Stimulated activated effector memory CD8-positive, alpha-beta T cell treated with anti-CD3 and anti-CD28 coated beads, Interleukin-12 subunit alpha, Interleukin-12 subunit beta, amount 100 ng/mL, for 72 hours (primary cell): ENCODE results near the gene TNFAIP8L3.
"Not testable (repeated sequence)": the region's sequence is repeated elsewhere in the genome, so short reads cannot be mapped to it uniquely, and the experiment has no call there.

ENCODE experiments used
- ATAC-seq: fragments of 150-1000 bp; cut with Tn5 transposase; 2 replicates; pipeline ENCODE4 v1.10.0; 2021
- DNase-seq, 2 donors: peaks; one replicate each; pipeline ENCODE4 v3.0.0; 2021 to 2022; ENCODE audit warnings: low spot score in 2 of 2
- H3K27ac Mint-ChIP-seq: one replicate; pipeline ENCODE4 v1.8.0; 2022; ENCODE audit warnings: mild to moderate bottlenecking, mixed read lengths
- H3K36me3 Mint-ChIP-seq: one replicate; pipeline ENCODE4 v1.8.0; 2022; ENCODE audit warnings: mild to moderate bottlenecking, mixed read lengths
- H3K4me1 Mint-ChIP-seq: one replicate; pipeline ENCODE4 v1.8.0; 2022; ENCODE audit warnings: mixed read lengths
- H3K4me3 Mint-ChIP-seq: one replicate; pipeline ENCODE4 v1.8.0; 2022; ENCODE audit warnings: mild to moderate bottlenecking, mixed read lengths
- H3K9me3 Mint-ChIP-seq: one replicate; pipeline ENCODE4 v1.8.0; 2022; ENCODE audit warnings: mixed read lengths

TNFAIP8L3 gene

DNA sequence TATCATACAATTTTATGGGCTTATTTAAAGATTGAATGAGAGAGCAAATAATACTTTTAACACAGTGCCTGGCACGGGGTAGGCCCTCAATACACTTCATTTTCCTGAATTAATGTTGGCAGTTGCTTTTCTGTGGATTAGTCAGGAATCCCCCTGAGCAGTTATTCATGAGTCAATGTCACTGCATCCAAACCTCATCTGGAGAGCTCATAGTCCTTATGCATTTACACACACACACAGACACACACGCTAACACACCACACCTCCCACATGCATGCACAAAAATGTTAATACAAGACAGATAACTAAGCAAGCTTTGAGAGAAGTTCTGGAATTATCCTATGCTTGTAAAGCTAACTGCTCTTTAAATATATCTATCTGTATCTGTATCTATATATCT, 34.0 kb upstream of the TNFAIP8L3 start:
- no peaks in the 10 kb centered on the region for H3K4me1 Mint-ChIP-seq
- no peak overlapping the region for H3K27ac Mint-ChIP-seq
- no peak overlapping the region for H3K4me3 Mint-ChIP-seq
- ATAC-seq (no peak), DNase-seq (no peak)
- H3K9me3 Mint-ChIP-seq, result no peaks in the 10 kb centered on the region
- no peaks in the 10 kb centered on the region for H3K36me3 Mint-ChIP-seq

DNA sequence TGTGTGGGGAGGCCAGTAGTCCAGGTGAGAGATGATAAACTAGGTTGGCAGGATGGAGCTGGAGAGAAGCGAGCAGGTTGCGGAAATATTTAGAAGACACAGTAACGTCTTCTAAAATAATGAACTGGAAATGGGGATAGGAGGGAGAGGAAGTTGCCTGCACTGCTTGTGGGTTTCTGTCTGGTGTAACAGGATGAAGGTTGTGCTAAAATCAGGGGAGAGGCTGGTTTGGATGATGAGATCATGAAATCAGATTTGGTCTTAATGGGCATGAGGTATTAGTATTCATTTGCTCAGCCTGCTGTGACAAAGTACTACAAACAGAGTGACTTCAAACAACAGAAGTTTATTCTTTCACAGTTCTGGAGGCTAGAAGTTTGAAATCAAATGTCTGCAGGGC, 32.1 kb upstream of the TNFAIP8L3 start:
- Mint-ChIP-seq H3K9me3 (no peaks in the 10 kb centered on the region), H3K27ac (no peak overlapping the region), H3K4me1 (no peaks in the 10 kb centered on the region), H3K36me3 (no peaks in the 10 kb centered on the region), H3K4me3 (no peak overlapping the region)
- no peak for DNase-seq
- ATAC-seq, result no peak

DNA sequence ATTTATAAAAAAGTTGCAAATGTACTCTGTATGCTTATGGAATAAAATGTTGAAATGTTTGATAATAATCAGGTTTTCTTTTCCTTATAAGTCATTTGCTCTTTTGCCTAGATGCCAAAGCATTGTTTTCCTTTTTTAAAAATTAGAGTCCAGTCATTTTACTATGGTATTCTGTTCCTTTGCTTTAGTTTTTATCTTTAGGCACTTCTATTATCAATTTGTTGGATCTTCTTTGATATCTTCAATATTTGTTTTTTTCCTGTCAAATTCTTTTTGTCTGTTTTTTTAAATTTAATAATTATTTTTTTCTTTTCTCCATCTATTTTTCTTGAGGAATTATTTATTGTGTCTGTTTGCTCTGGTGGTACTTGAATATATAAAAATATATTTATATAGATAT, 28.3 kb upstream of the TNFAIP8L3 start:
- H3K36me3 Mint-ChIP-seq, H3K9me3 Mint-ChIP-seq, ATAC-seq, H3K27ac Mint-ChIP-seq, H3K4me3 Mint-ChIP-seq, H3K4me1 Mint-ChIP-seq, DNase-seq: not testable (repeated sequence)

DNA sequence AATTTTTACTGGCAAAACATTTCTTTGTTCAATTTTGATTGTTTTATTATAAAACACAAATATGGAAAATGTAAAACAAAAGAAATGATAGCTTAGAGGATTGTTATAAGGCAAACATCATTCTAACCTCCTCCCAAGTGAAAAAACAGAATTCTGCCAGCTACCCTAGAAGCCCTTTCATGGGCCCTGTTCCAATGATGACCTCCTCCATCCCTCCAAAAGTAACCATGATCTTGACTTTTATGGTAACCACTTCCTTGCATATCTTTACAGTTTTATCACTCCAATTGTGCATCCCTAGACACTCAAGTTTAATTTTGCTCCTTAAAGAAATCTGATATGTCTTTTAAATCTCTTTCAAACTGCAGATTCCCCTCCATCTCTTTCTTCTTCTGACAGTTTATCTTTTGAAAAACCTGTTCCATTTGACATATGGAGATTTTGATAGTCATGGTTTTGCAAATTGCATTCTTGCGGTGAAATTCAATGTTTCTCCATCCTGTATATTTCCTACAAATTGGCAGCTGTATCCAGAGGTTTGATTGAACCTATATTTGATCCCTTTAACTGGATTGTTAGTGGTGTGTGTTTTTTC, 27.0 kb upstream of the TNFAIP8L3 start:
- H3K27ac Mint-ChIP-seq, result no peak overlapping the region
- no peaks in the 10 kb centered on the region for H3K4me1 Mint-ChIP-seq
- no peak for ATAC-seq
- H3K36me3 Mint-ChIP-seq, result no peaks in the 10 kb centered on the region
- peaks cover 3% of the 10 kb centered on the region for H3K9me3 Mint-ChIP-seq
- no peak overlapping the region for H3K4me3 Mint-ChIP-seq
- no peak for DNase-seq

DNA sequence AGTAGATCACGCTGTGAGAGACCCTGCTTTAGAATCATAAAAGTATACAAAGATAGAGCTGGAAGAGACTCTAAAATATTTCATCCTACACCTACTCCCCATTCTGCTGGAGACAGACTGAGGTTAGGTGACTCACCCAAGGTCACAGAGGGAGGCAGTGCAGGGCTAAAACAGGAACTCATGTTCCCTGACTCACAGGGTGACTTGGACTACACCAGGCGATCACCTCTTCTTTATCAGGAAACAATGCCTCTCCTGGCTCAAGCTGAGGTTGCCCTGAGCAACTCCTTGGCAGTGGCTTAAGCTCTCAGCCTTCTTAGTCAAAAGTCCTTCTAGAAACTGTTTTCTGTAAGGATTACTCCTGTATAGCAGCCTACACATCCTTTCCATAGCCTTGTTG, 26.4 kb upstream of the TNFAIP8L3 start:
- H3K9me3 Mint-ChIP-seq, result peaks cover 3% of the 10 kb centered on the region
- ATAC-seq, result peak; percentile 86
- no peak for DNase-seq

DNA sequence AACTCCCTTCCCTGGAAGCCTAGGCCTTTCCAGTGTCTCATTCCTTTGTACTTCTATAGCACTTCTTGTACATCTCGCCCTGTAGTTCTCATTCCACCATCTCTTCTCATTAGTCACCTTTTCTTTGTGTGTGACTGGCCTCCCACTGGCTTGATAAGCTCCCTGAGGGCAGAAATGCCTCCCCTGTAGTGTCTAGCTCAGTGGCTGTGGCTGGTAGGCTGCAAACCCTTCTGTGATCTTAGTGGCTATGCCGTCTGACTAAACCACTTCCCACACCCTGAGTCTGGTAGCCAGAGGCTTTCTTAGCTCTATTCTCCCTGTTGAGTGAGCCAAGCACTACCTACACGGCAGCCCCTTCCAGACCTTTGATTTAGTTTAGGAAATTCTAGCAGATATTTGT, 24.4 kb upstream of the TNFAIP8L3 start:
- ATAC-seq, result no peak
- no peak for DNase-seq
- Mint-ChIP-seq H3K36me3 (no peaks in the 10 kb centered on the region), H3K27ac (no peak overlapping the region), H3K9me3 (peaks cover 3% of the 10 kb centered on the region), H3K4me1 (no peaks in the 10 kb centered on the region), H3K4me3 (no peak overlapping the region)

More for the DNA sequence above, 26.4 kb upstream of the TNFAIP8L3 start:
- H3K4me3 Mint-ChIP-seq, result no peak overlapping the region
- H3K4me1 Mint-ChIP-seq, result no peaks in the 10 kb centered on the region
- H3K27ac Mint-ChIP-seq, result no peak overlapping the region
- H3K36me3 Mint-ChIP-seq, result no peaks in the 10 kb centered on the region

DNA sequence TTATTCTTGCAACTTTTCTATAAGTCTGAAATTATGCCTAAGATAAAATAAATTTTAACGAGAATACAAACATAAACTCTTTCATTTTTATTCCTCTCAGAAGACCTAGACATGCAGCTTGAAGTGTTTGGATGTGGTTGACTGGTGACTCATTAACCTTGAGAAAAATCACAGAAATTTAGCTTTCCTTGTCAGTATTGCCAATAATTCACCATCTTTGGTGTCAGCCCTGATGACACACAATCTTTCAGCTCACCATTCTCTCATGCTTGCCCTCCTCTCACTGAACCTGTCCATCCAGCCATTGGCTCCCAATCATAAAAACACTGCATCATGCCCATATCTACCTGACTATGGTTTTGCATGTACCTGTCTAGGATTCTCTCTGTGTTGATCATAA, 22.6 kb upstream of the TNFAIP8L3 start:
- peaks cover 3% of the 10 kb centered on the region for H3K9me3 Mint-ChIP-seq
- no peak overlapping the region for H3K27ac Mint-ChIP-seq
- no peaks in the 10 kb centered on the region for H3K36me3 Mint-ChIP-seq
- no peak overlapping the region for H3K4me3 Mint-ChIP-seq
- no peak for ATAC-seq
- no peaks in the 10 kb centered on the region for H3K4me1 Mint-ChIP-seq
- DNase-seq, result no peak

DNA sequence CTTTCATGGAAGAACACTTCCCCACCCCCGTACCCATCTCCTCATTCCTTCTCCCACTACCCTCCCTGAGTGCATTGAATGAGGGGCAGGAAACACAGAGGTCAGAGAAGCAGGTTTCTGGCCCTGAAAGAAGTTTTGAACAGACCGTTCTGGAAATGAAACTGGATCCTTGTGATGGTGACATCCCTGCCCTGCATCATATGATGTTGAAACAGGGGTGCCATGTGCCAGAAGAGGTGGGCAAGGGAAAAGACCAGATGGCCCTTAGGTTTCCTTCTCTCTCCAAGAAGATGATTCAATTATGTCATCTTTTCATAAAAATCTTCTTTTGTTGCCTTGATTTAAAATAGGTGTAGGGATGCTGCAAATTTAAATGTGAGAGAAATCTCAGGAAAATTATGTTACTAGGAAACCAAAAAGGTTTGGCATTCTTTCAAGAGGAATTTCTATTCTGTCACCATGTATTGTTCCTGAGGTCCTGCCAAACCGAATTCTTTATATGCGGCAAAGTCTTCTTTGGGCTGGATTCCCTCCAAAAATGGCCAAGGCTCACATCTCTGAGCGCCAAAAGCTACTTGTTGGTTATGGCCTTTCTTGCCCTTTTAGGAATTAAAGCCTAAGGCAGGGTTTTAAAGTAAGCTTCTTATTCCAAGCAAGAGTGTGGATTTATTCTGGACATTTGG, 19.9 kb upstream of the TNFAIP8L3 start:
- DNase-seq (no peak), ATAC-seq (no peak)
- Mint-ChIP-seq H3K36me3 (no peaks in the 10 kb centered on the region), H3K4me3 (no peak overlapping the region), H3K27ac (no peak overlapping the region), H3K4me1 (no peaks in the 10 kb centered on the region), H3K9me3 (peaks cover 3% of the 10 kb centered on the region)

DNA sequence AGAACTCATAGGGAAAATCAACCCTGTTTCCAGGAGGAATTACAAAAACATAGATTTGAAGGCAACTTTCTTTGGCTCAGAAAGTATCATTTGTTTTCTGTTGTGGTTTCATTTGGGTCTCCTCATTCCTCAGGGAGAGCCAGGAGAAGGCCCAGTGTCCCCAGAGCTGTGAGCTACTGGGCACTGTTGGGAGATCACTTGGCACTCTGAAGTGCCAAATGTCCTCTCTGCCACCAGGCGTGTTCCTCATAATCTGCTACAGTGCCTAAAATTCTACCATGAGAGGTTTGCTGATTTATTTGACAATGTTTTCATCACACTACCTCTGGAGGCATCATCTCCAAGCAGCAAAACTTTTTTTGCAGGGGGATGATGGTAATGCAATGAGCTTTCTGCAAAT, 17.4 kb upstream of the TNFAIP8L3 start:
- no peak overlapping the region for H3K4me3 Mint-ChIP-seq
- H3K36me3 Mint-ChIP-seq, result no peaks in the 10 kb centered on the region
- ATAC-seq (no peak), DNase-seq (no peak)
- H3K27ac Mint-ChIP-seq, result no peak overlapping the region
- no peaks in the 10 kb centered on the region for H3K9me3 Mint-ChIP-seq
- no peaks in the 10 kb centered on the region for H3K4me1 Mint-ChIP-seq

DNA sequence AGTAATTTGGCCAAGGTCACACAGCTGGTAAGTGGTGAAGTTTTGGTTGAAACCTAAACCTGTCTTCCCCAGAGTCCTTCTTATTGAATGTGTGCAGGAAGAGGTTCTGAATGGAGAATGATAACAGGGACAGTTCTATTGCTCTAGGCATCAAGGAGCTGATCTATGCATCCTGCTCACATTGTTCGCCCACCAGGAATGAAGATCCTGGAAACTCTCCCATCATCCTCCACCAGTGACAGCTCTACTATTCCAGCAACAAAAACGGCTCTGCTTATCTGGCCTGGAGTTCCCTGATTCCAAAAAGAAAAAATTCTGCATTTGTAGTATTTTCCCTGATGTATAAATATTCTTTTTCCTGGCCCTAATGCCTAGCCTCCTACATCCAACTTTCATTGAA, 16.4 kb upstream of the TNFAIP8L3 start:
- Mint-ChIP-seq H3K4me3 (no peak overlapping the region), H3K27ac (no peak overlapping the region), H3K4me1 (no peaks in the 10 kb centered on the region), H3K36me3 (no peaks in the 10 kb centered on the region), H3K9me3 (no peaks in the 10 kb centered on the region)
- no peak for ATAC-seq
- DNase-seq, result no peak

DNA sequence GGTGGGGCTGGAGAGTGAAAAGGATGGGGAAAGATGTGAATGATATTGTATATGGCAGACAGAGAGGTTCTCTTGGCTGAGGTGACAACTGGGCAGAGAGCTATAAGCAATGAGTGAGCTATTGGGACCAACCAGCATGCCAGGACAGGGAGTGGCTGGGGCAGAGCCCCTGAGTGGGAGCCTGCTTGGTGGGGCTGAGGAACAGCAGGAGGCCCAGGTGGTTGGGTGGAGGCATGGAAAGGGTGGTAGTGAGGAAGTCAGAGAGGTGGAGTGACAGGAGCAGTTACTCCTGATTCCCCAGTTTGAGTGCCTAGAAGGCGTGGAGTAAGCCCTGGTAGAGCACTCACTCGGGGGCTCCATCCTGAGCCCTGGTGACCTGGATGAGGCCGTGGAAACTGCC, 15.5 kb upstream of the TNFAIP8L3 start:
- Mint-ChIP-seq H3K9me3 (no peaks in the 10 kb centered on the region), H3K36me3 (no peaks in the 10 kb centered on the region), H3K4me1 (no peaks in the 10 kb centered on the region), H3K27ac (no peak overlapping the region), H3K4me3 (no peak overlapping the region)
- ATAC-seq (peak; percentile 29), DNase-seq (no peak)

DNA sequence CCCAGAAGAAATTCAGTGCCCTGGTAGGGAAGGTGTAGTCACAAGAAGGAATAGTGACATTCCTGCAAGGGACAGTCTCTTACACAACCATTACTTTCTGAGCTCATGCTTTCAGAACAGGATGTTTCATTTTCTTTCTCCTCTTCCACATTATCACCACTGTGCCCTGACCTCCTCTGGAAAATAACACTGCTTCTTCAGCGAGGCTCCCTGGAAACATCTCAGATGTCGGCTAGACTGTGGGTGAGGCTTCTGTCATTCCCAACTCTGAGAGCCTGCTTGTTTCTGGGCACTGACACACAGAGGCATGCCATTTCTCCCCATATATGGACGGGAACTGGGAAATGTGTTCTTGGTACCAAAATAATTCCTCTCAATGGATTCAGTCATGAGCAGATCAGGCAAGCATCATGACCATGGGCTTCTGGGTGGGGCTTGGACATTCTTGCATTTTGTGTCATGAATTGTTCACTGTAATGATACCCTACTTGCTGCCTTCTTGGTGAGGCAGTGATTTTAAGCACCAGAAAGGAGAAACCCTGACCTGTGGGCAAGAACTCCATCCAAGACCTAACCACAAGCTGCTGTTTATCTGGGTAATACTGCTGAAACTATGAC, 14.3 kb upstream of the TNFAIP8L3 start:
- DNase-seq (no peak), ATAC-seq (no peak)
- no peak overlapping the region for H3K4me3 Mint-ChIP-seq
- no peaks in the 10 kb centered on the region for H3K36me3 Mint-ChIP-seq
- no peak overlapping the region for H3K27ac Mint-ChIP-seq
- H3K9me3 Mint-ChIP-seq, result no peaks in the 10 kb centered on the region
- no peaks in the 10 kb centered on the region for H3K4me1 Mint-ChIP-seq

DNA sequence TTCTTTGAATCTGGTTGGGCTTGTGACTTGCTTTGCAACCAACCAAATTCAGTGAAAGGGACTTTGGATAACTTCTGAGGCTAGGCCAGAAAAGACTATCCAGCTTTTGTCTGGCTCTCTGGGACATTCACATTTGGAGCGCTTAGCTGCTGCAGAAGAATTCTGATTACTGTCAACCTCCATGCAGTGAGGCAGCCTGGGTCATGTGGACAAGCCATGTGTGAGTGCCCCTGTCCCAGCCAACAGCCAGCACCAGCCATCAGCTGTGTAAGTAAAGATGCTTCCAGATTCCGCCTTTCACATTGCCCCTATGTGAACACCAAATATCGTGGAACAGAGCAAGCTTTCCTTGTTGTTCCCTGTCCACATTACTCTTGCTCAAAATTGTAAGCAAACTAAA, 12.9 kb upstream of the TNFAIP8L3 start:
- Mint-ChIP-seq H3K4me3 (no peak overlapping the region), H3K27ac (no peak overlapping the region), H3K4me1 (no peaks in the 10 kb centered on the region), H3K9me3 (no peaks in the 10 kb centered on the region), H3K36me3 (no peaks in the 10 kb centered on the region)
- DNase-seq (no peak), ATAC-seq (no peak)

DNA sequence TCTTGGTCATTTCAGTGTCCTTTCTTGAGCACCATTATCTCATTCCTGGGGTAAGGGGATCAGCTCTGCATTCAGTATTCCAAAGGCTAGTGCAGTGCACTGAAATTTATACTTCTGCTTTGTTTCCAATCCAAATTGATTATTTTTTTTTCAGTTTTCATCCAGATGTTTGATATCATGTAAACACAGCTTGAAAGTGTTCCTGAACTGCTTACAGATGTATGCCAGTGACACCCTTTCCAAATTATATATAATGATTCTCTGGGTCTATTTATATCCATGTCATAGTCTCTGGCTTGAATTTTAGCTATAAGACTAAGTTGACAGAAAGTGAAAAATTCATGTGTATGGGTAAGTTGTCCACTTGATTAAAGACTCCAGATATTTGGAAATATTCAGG, 11.8 kb upstream of the TNFAIP8L3 start:
- Mint-ChIP-seq H3K27ac (no peak overlapping the region), H3K36me3 (no peaks in the 10 kb centered on the region), H3K4me1 (no peaks in the 10 kb centered on the region), H3K9me3 (no peaks in the 10 kb centered on the region), H3K4me3 (no peak overlapping the region)
- DNase-seq (no peak), ATAC-seq (no peak)

DNA sequence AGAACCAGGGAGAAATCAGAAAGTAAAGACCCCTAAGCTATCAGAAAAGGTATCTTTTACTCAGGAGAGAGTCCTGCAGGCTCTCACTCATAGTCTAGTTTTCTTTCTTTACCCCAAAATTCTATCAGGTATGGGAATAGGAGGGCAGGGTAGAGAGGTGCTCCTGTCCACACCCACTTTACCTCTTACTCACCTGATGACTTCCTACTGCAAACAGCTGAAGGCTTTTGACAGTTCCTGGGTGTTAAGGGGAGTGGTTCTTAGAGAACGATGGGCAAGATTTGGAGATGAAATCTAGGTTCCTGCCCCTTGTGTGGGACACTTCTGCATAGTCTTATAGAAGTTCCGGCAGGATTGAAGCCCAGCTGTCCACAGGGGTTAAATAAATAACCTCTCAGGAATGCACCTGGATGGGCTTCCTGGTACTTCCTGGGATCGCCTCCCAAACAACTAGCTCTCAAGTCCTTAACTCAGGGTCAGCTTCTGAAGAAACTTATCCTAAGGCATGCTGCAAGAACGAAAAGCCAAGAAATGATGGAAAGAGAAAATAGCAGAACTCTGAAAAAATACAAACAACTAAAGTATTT, 10.8 kb upstream of the TNFAIP8L3 start:
- Mint-ChIP-seq H3K4me1 (no peaks in the 10 kb centered on the region), H3K36me3 (no peaks in the 10 kb centered on the region), H3K9me3 (no peaks in the 10 kb centered on the region), H3K27ac (no peak overlapping the region), H3K4me3 (no peak overlapping the region)
- DNase-seq (no peak), ATAC-seq (no peak)

DNA sequence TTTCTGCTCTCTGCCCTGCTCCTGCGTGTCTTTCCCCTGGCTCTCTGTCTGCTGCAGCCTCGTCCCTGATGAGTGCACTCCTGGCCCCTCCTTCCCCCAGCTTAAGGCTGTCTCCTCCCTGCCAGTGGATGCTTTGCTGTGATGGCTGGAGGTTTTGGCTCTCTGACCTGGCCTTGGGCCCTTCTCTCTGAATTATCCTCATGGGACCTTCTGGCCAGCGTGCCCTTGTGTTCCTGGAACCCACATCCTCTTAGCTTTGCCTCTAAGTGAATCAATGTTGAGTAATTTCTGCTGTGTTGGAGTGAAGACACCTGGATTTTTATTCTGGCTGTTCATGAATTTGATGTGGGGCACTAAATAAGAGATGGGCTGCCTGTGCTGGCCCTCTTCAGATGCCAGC, 9.8 kb upstream of the TNFAIP8L3 start:
- H3K4me1 Mint-ChIP-seq, result no peaks in the 10 kb centered on the region
- no peak for DNase-seq
- peak; percentile 14 for ATAC-seq
- no peaks in the 10 kb centered on the region for H3K36me3 Mint-ChIP-seq
- H3K4me3 Mint-ChIP-seq, result no peak overlapping the region
- H3K9me3 Mint-ChIP-seq, result no peaks in the 10 kb centered on the region
- no peak overlapping the region for H3K27ac Mint-ChIP-seq
